HG03354 (cell line): ENCODE measurements around the gene GPR61.

Experiments used
- ATAC-seq: cut with Tn5 transposase; IDR thresholded peaks from one replicate; pipeline ENCODE4 v1.9.1; 2021; ENCODE audit warnings: mild to moderate bottlenecking; ENCODE audit not compliant: unreplicated experiment, poor library complexity, severe bottlenecking

The GPR61 gene

DNA sequence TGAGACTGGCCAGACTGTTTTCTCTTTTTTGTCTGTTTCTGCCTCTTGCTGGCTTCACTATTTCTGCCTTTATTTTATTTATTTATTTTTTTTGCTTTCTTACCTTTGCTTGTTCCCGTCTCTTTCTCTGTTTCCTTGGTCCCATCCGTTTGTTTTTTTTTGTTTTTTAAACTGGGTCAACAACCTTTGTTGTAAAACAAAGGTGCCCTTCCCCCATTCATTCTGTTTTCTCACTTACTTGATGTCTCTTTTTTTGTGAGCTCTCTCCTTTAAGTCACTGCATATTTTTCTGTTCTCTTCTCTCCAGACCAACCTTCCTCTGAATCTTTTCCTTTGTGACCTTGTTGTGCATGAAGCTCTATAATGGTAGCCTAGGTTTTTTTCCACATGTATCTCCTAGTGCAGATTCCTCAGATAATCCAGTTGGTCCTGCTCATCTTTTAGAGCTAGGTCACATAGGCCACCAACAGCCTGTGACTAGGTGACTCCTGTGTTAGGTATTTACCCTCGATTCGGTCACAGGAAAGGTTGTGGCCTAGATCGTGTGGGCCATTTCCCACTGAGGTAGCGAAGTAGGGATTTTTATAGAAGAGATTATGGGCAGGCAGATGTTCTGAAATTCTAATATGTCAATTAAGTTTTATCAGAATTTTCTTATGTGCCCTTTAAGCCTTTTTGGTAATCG lies 24.7 kb downstream of the GPR61 start:
- ATAC-seq, result no peak

GRCh38 chr1:109565241-109565640 lies 25.6 kb downstream of the GPR61 start:
- ATAC-seq, result no peak

GRCh38 chr1:109566982-109567381 lies 27.3 kb downstream of the GPR61 start:
- no peak for ATAC-seq

- no peak for ATAC-seq
Observed at GRCh38 chr1:109567877-109568672, 28.4 kb downstream of the GPR61 start.

- no peak for ATAC-seq
Observed at GRCh38 chr1:109569323-109569722, 29.7 kb downstream of the GPR61 start.

GRCh38 chr1:109570414-109570813 lies 30.7 kb downstream of the GPR61 start:
- no peak for ATAC-seq

- ATAC-seq, result no peak
Observed at GRCh38 chr1:109573785-109574184, 34.1 kb downstream of the GPR61 start.

GRCh38 chr1:109578947-109579443 lies 39.3 kb downstream of the GPR61 start:
- ATAC-seq, result no peak

DNA sequence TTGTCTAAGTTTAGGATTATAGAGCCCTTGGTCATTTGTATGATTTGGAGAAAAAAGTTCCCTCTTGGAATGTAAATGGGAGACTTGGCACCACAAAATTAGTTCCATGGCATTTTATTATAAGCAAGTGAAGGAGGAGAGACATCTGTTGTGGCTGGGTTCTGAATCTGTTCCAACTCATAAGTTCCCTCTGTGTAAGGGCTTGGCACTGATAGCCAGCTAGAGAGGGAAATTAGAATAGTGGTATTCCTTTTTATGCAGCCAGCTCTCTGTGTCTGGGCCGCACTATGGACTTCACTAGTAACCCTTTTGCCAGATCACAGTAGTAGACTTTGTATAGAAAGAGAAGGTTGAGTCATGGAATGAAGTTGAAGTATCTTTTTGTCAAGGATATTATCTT lies 39.8 kb downstream of the GPR61 start:
- no peak for ATAC-seq

GRCh38 chr1:109582021-109582420 lies 42.3 kb downstream of the GPR61 start:
- no peak for ATAC-seq

- no peak for ATAC-seq
Observed at GRCh38 chr1:109584766-109585165, 45.1 kb downstream of the GPR61 start.

DNA sequence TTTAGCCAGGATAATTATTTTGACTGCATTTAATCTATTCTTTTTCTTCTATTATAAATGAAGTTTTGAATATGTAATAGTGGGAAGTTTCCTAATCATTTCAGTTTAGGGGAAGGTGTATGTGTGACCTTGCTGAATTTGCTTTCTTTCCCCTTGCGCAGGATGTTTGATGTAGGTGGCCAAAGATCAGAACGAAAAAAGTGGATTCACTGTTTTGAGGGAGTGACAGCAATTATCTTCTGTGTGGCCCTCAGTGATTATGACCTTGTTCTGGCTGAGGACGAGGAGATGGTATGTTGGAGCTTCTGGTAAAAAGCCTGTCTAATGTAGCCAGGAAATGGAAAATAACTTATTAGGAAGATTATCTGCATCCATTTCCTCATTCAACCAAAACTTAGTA lies 46.4 kb downstream of the GPR61 start:
- ATAC-seq, result no peak

- no peak for ATAC-seq
Observed at GRCh38 chr1:109589177-109589576, 49.5 kb downstream of the GPR61 start.

DNA sequence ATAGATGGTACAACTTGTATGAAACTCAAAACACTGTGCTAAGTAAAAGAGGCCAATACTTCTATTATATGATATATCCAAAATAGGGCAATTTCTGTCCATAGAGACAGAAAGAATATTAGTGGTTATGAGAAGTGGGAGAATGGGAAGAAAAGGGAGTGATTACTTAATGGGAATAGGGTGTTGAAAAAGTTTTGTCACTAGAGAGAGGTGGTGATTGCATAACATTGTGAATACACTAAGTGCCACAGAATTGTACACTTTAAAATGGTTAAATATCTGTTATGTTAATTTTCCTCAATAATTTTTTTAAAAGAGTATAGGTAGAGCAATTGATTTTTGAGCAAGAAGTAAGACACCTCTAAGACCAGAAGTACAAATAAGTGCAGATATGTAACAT lies 50.0 kb downstream of the GPR61 start:
- ATAC-seq, result no peak

DNA sequence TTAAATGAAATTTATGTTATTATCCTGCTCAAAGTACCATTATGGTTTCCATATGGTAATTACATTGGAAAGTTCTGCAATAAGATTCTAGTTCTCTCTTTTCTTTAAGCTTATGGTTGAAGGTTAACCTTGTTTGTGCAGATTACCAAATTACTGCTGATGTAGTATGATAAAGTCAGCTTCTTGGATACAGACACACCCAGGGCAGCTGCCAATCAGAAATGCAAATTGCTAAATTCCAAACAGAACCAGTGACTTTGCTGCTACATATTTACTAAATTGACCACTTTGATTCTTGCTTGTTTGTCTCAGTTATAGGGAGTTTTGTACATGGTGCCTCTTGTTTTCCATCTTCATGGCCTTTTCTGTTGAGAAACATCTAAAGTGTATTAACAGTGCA lies 53.2 kb downstream of the GPR61 start:
- ATAC-seq, result no peak

GRCh38 chr1:109595531-109595930 lies 55.9 kb downstream of the GPR61 start:
- no peak for ATAC-seq
